Esophagus muscularis mucosa (tissue), 4 donors: ENCODE measurements around the gene CSRNP3.

Experiments
- CTCF ChIP-seq, 3 experiments: fragments of 200-600 bp in 2 of 3; fragments of 450-650 bp in 1 of 3; sonication (generic) in 2 of 3; IDR thresholded peaks; one replicate each; pipeline ENCODE4 v1.5.1; 2017 to 2019; ENCODE audit warnings: antibody characterized with exemption in 3 of 3, mild to moderate bottlenecking in 2 of 3, moderate library complexity in 1 of 3
- EP300 ChIP-seq: sonication (generic); formaldehyde crosslinking; IDR thresholded peaks from one replicate; pipeline ENCODE4 v1.6.1; 2017; ENCODE audit warnings: antibody characterized with exemption
- POLR2A ChIP-seq: fragments of 450-650 bp; IDR thresholded peaks from one replicate; pipeline ENCODE4 v1.6.1; 2017; ENCODE audit warnings: antibody characterized with exemption, moderate library complexity, mild to moderate bottlenecking, low read depth
- POLR2AphosphoS5 ChIP-seq, 2 donors: sonication (generic); formaldehyde crosslinking; IDR thresholded peaks; one replicate each; pipeline ENCODE4 v1.6.1; 2017; ENCODE audit warnings: antibody characterized with exemption in 2 of 2

- no peak for TF ChIP-seq CTCF (IDR thresholded peaks at IDR 0.05)
- no peak for TF ChIP-seq EP300
- no peak for TF ChIP-seq POLR2A
- TF ChIP-seq POLR2AphosphoS5 (IDR thresholded peaks at IDR 0.05), result no peak
Measured at GRCh38 chr2:165428926-165429325, 40.6 kb upstream of the CSRNP3 start.
